Right hindlimb (tissue), 1 donor: ENCODE data around the gene CCT2.
"Not testable (repeated sequence)": the region's sequence is repeated elsewhere in the genome, so short reads cannot be mapped to it uniquely, and the experiment has no call there.

Source experiments
- DNase-seq: peaks from one replicate; pipeline ENCODE4 v3.0.0-alpha.2; 2018

Gene CCT2

DNA sequence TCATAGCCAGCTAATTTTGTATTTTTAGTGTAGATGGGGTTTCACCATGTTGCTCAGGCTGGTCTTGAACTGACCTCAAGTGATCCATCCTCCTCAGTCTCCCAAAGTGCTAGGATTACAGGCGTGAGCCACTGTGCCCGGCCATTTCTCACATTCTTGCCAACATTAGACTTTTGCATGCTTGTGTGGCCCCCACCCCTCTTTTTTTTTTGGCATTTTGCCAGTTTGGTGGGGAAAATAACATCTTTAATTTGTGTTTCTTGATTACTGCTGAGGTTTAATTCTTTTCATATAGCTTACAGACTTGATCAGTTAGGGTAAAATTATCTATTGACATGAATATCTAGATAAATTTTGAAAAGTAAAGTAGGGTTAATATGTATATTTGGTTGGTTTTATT, 3.8 kb downstream of the CCT2 start:
- DNase-seq = no peak

DNA sequence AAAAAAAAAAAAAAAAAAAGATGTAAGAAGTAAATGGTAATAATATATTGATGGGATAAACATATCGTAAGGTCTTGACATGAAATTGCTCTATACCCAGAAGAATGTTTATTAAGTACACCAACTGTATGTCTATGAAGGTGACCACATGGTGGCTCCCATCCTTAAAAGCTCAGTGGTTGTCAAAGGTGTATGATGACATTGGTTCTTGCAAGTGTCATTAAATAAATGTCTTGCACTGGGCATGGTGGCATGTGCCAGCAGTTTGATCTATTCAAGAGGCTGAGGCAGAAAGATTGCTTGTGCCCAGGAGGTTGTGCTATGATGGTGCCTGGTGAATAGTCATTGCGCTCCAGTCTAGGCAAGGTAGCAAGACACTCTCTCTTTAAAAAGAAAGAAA, 10.4 kb downstream of the CCT2 start:
- DNase-seq = no peak

DNA sequence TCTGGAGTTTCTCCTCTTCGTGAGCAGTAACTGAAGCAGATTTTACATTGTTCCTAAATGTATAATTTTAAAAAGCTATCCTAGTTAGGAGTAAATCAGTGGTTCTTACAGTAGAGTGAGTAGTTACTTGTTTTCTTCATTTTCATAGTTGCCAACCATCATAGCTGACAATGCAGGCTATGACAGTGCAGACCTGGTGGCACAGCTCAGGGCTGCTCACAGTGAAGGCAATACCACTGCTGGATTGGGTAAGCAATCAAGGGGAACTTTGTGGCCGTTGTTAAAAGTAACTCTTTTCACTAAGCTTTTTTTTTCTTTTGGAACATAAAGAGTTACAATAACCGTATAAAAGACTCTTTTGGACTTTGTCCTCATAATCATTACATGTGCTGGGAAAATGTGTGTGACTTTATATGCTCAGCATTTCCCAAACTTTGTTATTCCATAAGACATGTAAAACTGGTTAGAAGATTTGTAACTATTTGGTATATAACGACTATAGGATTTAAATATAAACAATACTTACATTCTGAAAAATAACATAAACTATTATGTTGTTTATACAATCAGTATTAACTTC, 13.0 kb downstream of the CCT2 start:
- DNase-seq = no peak

DNA sequence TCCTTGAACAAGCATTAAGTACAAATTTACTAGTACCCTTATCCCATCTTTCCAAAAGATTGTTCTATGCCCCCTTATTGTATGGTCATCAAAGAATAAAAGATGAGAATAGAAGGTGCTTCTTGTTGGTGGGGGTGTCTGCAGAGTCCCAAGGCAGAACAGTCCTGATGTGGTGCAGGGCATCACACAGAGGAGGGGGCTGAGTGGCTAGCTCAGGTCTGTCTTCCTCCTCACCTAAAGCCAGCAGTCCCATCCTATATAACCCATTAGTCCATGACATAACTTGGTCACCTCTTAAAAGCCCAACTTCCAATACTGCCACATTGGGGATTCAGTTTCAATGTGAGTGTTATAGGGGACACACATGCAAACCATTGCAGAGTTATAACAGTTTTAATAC, 15.5 kb downstream of the CCT2 start:
- DNase-seq = no peak

DNA sequence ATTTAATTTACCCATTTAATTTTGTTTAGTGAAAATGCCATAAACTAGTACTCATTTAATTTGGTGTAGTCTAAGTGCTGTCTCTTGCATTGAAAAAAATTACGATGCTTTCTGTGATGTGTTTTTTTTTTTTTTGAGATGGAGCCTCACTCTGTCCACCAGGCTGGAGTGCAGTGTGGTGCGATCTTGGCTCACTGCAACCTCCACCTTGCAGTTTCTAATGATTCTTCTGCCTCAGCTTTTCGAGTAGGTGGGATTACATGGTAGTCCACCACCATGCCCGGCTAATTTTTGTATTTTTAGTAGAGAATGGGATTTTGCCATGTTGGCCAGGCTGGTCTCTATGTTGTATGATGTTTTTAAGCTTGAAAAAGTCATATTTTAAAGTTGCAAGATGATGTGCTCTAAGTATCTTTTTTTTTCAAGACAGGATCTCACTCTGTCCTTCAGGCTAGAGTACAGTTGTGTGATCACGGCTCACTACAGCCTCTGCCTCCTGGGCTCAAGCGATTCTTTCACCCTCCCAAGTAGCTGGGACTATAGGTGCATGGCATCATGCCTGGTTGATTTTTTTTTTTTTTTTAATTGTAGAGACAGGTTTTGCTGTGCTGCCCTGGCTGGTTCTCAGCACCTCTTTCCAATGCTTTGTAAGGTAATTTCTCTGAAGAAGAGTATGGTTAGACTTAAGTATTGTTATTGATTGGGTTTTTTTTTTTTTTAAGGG, 16.9 kb downstream of the CCT2 start:
- no peak for DNase-seq

DNA sequence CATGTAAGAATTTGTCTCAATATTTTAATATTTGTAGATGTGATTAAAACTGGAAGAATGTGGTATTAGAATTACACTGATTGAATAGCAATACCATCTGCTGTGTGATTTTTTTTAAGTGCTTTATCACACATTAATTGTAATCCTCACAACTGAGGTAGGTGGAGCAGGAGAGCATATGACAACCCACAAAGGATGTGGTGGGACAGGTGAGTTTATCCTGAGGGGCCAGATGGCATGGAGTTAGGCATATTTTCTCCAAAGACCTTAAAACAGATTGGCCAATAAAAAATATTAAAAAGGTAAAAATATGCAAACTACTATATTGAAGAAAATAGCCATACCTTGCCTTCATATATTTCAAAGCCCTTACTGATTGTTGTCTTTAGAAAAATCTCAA, 17.7 kb downstream of the CCT2 start:
- DNase-seq = no peak

DNA sequence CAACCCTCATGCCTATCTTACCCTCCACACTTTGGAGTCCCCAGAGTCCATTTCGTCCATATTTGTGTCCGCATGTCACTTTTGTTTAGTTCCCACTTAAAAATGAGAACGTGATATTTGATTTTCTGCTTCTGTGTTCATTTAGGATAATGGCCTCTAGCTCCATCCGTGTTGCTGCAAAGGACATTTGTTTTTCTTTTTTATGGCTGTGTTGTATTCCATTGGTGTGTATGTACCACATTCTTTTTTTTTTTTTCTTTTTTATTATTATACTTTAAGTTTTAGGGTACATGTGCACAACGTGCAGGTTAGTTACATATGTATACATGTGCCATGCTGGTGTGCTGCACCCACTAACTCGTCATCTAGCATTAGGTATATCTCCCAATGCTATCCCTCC, 18.3 kb downstream of the CCT2 start:
- not testable (repeated sequence) for DNase-seq

DNA sequence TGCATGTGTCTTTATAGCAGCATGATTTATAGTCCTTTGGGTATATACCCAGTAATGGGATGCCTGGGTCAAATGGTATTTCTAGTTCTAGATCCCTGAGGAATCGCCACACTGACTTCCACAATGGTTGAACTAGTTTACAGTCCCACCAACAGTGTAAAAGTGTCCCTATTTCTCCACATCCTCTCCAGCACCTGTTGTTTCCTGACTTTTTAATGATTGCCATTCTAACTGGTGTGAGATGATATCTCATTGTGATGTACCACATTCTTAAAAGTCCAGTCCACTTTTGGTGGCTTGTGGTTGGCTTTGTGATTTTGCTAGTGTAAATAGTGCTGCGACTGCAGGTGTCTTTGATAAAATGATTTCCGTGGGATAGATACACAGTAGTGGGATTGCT, 19.0 kb downstream of the CCT2 start:
- DNase-seq = not testable (repeated sequence)

DNA sequence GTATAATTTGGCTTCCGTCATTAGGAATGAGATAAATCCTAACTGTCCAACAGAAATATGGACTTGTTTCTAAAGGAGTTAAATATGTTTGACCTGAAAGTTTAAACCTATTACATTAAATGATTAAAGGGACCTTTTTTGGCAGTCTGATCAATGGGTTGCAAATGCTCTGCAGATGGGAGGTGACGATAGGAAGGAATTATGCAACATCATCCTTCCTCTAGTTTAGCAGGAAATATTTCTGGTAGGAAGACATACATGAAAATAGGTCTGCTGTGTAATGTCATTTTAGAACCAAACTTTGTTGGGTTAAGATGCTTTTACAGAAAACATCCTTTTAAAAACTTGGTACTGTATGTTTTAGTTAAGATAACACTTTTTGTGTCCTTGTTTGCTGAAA, 22.9 kb downstream of the CCT2 start:
- DNase-seq = no peak

DNA sequence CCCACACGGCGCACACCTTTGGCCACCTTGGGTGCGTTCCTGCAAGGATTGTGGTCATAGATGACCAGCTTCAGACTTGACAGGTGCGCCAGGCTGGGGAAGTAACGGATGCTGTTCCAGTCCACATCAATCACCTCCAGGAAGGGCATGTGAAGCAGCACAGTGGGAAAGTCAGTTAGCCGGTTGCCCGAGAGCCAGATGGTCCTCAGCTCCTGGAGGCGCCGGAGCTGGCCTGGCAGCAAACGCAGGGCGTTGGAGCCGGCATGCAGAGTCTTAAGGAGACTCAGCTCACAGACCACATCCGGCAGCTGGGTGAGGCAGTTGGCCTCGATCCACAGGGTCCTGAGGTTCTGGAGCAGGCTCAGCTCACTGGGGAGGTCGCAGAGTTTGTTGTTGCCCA, 24.9 kb downstream of the CCT2 start:
- DNase-seq = no peak

DNA sequence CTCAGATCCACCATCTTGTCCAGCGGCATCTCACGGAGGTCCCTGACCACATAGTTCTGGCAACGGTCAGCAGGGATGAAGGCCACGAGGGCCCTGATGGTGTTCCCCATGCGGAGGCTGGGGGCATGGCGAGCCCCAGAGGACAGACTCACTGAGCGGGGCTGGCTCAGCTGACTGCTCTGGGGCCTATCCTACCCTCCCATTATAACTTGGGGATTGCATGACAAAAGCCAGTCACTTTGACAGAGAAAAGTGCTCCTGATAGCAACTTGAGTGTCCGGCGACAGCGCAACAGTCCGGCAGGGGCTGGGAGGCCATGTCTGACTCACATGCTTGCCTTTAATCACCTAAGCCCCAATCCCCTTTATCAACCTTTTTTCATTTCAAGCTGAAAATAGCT, 25.5 kb downstream of the CCT2 start, which contains the start of gene LRRC10:
LRRC10 (minus strand) TSS at position 179 of the 400 bp plus-strand sequence; CDS start at position 110, 69 bp downstream.
- DNase-seq = no peak

DNA sequence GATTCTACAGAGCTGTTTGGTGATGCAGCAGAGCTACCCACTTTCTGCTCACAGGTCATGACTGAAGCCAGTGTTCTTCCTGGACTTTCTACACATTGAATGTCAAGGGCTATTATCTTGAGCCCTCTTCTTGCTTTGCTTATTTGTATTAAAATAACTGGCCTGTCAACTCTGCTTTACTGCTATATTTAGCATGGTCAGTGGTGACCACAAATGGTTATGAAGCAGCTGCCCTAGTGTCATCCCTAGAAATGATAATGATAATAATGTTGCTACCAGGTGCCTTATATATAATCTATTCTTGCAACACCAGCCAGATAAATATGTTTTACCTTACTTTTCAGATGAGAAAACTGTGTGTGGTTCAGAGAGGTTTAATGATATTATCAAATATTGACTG, 28.1 kb downstream of the CCT2 start:
- DNase-seq = no peak

DNA sequence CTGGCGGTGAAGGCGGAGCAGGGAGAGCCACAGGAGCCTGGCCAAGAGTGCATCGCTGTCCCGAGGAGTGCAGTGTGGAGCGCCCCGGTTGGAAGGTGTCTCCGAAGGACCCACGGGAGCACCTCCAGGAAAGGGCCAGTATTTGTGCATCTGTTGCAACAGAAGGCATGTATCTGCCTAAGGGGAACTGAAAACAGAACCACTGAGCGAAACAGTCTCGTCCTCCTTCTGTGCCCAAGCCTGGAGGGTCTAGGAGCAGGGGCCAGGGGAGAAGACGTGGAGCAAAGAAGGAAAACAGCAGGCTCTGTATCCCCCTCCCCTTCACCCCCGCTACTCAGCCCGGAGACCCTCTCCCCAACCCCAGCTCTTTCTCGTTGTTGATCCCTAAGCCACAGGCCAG, 30.8 kb downstream of the CCT2 start:
- no peak for DNase-seq

DNA sequence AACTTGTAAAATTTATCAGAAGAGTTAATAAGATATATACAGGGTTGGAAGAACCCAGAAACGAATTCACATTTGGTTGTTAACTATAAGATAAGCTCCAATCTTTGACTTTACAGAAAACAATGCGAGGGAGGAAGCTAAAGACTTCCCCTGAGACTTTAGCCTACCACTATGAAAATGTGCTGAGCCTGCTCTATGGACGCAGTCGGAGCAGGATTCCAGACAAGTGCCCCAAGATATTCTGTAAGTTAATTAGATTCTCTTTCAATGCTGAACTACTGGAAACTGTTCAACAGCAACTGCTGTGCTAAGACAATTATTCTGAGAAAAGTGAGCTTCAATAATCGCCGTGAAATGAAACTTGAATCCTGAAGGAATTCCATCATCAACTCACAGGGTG, 33.8 kb downstream of the CCT2 start:
- no peak for DNase-seq

DNA sequence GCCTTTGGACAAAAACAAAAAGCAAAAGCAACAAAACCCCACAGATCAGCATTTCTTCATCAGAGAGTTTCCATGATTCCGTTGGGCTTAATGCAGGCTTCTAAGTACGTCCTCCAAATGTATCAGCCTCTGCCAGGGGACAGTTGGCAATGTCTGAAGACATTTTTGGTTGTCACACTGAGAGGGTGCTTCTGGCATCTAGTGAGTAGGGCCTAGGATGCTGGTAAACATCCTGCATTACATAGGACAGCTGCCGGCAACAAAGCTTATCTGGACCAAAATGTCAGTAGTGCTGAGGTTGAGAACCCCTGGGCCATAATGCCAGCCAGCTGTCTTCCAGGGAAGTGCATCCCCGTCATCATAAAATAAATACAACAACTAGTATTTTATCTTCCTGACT, 34.8 kb downstream of the CCT2 start:
- DNase-seq = no peak

DNA sequence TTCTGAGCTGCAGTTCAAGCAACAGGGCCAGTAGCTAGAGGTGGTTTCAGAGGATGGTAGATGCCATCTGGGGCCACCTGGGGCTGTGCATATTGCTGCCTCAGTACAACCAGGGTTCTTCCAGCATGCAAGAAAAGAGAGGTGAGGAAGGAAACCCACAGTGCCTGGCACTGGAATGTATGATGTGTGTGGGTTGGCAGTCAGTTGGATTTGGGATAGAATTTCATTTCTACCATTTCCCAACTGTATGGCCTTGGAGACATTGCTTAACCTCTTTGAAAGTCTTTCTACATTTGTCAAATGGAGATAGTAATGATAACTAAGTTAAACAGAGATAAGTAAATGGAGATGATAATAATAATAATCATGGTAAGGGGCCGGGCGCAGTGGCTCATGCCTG, 35.7 kb downstream of the CCT2 start:
- no peak for DNase-seq

DNA sequence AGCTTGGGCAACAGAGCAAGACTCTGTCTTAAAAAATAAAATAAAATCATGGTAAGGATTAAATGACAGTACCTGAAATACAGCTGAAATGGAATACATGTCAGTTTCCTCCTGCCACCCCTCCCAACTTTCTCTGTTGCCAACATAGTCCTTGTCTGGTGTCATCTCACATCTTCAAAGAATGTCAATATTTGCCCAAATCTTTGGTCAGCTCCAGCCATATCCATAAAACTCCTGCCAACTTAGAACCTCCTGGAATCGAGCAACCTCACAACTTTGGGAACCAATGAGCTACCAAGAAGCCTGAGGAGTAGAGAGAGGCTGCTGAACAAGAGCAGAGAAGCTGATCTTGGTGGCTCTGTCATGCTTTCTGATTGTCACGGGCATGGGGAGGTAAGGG, 36.3 kb downstream of the CCT2 start:
- DNase-seq = no peak

DNA sequence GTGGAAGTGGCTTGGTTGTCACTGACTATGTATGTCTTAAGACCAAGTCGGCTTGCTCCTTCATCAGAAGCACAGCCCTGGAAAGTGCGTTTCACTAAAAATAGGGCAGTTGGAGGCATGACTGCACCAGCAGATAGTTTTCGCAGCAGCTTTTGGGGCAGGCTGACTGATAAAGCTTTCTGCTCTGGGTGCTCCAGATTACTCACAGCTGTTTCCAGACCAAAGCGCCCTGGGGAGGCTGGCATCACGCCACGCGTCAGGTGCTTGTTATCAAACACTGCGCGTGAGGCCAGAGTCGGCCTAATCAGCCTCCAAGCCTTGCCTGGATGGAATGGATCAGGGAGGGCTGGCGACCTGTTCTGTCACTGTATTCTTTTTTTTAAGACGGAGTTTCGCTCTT, 38.7 kb downstream of the CCT2 start:
- no peak for DNase-seq

DNA sequence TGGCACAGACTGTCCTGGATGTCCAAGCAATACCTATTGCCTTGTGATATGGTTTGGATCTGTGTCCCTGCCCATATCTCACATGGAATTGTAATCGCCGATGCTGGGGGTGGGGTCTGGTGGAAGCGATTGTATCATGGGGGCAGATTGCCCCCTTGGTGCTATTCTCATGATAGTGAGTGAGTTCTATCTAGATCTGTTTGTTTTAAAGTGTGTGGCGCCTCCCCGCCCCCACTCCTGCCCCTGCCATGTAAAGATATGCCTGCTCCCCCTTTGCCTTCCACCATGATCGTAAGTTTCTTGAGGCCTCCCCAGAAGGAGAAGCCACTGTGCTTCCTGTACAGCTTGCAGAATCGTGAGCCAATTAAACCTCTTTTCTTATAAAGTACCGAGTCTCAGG, 42.2 kb downstream of the CCT2 start:
- no peak for DNase-seq

DNA sequence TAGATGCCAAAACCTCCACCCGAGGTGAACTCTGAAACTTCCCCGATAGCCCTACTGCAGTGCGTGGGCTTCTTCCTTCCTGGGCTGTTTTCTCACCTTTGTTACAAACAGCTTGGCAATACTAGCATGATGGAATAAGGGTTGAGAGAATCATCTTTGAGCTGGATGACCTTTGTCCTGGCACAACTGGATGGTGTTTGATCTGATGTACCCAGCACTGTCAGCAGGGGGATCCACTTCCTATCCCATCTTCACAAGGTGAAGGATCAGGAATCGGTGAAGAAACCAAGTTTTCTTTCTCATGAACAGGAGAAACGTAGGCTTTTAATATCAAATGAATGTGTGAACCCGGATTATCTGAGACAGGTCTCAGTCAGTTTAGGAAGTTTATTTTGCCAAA, 44.9 kb downstream of the CCT2 start:
- no peak for DNase-seq

DNA sequence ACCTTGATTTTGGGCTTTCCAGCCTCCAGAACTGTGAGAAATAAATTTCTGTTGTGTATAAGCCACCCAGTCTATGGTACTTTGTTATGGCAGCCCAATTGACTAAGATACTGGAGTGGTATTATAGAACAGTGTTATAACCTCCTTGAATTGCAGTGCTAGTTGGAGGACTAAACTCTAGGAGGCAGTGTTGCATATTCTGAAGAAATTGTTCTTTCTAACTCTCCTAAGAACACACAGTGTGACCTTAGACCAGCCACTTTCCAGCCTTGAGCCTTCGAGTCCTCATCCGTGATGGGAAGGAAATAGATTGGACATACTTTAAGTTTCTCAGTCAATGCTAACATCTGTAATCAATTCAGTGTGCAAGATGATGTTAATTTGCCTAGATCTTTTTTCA, 47.8 kb downstream of the CCT2 start:
- no peak for DNase-seq

DNA sequence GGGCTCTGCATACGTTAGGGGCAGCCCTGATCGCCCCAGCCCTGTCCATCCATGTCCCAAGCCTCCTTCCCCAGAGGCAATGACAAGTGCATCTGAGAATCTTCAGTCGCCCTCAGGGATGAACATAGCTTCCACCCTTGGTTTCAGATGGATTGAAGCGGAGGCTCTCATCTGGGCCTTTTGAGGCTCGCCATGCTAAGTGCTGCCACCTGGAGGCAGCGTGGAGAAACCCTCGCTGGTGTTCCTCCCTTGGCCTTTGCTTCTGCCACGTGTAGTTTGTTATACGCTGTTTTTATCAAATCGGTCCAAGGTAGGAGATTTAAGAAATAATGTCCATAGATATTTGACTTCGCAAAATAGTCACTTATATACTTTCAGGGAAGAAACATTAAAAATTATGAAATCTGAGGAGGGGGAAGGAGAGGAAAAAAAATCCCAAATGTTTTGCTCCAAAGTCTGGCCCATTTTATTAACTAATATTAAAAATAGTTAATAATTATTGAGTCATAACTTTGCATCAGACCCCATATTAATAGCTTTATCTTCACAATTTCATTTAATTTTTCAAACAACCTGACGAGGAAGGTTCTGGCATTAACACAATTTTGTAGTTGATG, 54.2 kb downstream of the CCT2 start:
- DNase-seq = peak; percentile 40

DNA sequence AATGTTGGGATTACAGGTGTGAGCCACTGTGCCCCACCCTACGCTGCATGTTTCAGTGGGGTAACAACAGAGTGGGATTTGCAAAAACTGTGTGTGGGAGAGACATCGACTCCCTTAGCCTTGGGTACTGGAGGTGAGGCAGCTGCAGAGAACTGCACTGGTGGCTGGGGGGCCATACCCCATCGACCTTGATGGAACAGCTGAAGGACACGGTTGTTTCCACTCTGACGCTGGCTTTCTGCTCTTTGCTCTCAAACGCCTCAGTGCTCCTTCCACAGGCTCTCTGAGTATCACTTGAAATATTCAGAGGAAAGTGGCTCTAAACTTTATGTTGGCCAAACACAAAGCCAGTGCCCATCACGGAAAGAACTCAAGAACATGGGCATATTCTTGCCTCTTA, 56.3 kb downstream of the CCT2 start:
- no peak for DNase-seq

DNA sequence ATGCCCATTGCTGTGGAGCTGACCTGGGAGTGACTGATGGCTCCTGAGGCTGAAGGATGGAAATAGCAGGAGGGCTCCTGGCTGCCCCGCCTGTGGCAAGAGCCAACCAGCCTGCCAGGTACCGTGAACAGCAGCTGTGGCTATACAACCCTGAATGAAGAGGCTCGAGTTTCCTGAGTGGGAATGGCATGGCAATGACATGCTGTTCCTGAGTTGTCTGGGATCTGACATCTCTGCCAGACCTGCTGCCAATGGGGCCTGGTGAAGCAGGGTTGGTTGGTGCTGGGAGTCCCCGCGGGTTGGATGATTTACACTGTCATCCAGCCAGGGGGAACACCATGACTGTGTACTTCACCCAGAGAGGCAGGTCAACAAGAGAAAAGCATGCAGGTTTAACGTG, 57.3 kb downstream of the CCT2 start:
- DNase-seq = no peak

DNA sequence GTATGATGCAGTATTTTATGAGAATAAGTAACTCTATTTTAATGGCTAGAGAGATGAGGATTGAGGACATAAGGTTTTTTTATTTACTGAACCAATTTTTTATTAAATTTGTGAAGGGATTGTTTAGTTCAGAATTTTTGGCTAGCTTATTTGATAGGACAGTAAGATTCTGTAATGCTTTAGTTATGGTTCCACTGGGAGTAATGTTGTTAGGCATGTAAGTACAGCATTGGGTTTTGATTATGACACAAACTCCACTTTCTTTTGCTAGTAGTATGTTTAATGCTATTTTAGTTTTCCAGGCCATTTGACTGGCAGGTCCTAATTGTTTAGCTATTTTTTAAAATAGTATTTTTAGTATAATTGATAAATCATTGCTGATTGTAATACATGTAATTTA, 59.3 kb downstream of the CCT2 start:
- DNase-seq = no peak
